HCT116 (cell line): ENCODE data around the gene PRRX2. TPM values are rescaled to one million over a fixed set of nuclear protein-coding genes. Genes with fewer than 3 reads are reported as not detected.

Experiments used
- ATAC-seq: fragments of 200-7000 bp; cut with Tn5 transposase; 2 replicates; pipeline ENCODE4 v1.9.1; 2020; ENCODE audit warnings: mild to moderate bottlenecking, moderate library complexity
- BruUV-seq: library from RNA; stranded (reverse); fragments of 400-500 nt; replicated peaks from 2 replicates; lab custom pipeline; 2021; lab: Mats Ljungman, UMichigan
- CTCF ChIA-PET: fragments of 300-600 bp; sonication (Branson Sonifier 250); formaldehyde crosslinking; loops from one replicate; lab custom pipeline; 2021; ENCODE audit warnings: antibody characterized with exemption; lab: Charles Lee
- POLR2A ChIA-PET: fragments of 300-600, 350-600 bp; sonication (Branson Sonifier 250); formaldehyde crosslinking; loops from one replicate; lab custom pipeline; 2021; ENCODE audit warnings: antibody characterized with exemption; lab: Charles Lee
- RAD21 ChIA-PET, 2 experiments: fragments of 300-600 bp; sonication (Branson Sonifier 250); formaldehyde crosslinking; loops; one replicate each; lab custom pipeline; 2023; ENCODE audit warnings: low total read pairs in 2 of 2; ENCODE audit not compliant: uncharacterized antibody in 2 of 2, unreplicated experiment in 2 of 2, low non-redundant PET in 1 of 2; lab: Charles Lee
- DNase-seq: peaks from one replicate; pipeline ENCODE4 v3.0.0-alpha.2; 2010; ENCODE audit warnings: low read depth, low spot score
- H2AFZ ChIP-seq: fragments of 200-600 bp; shearing (Covaris generic), sonication (generic); 2 replicates; pipeline ENCODE4 v1.6.1; 2017; ENCODE audit warnings: low read depth, mixed run types, mixed read lengths, antibody characterized with exemption, low read length; ENCODE audit not compliant: poor library complexity, severe bottlenecking
- H3K27ac ChIP-seq: 2 replicates; pipeline ENCODE4 v1.5.1; 2012; ENCODE audit warnings: low read depth, low read length
- H3K27me3 ChIP-seq: fragments of 200-600 bp; sonication (generic); 2 replicates; pipeline ENCODE4 v1.6.1; 2016; ENCODE audit warnings: mixed run types, low read length, mixed read lengths; ENCODE audit not compliant: insufficient read depth
- H3K36me3 ChIP-seq, 2 experiments: fragments of 200-500 bp in 1 of 2; fragments of 200-600 bp in 1 of 2; sonication (Bioruptor generic) in 1 of 2; sonication (generic) in 1 of 2; 2 replicates each; pipeline versions ENCODE4 v1.5.1 to v1.6.1; 2014 to 2016; ENCODE audit warnings: low read length in 2 of 2, inconsistent platforms in 1 of 2, mixed read lengths in 1 of 2, mixed run types in 1 of 2; ENCODE audit not compliant: insufficient read depth in 2 of 2, control insufficient read depth in 1 of 2
- H3K4me1 ChIP-seq, 2 experiments: fragments of 200-600 bp in 1 of 2; sonication (generic) in 1 of 2; 2 replicates each; pipeline versions ENCODE4 v1.5.1 to v1.6.1; 2012 to 2017; ENCODE audit warnings: low read length in 2 of 2, inconsistent platforms in 1 of 2, mild to moderate bottlenecking in 1 of 2, mixed read lengths in 1 of 2, mixed run types in 1 of 2, moderate library complexity in 1 of 2; ENCODE audit not compliant: insufficient read depth in 2 of 2, control insufficient read depth in 1 of 2
- H3K4me2 ChIP-seq: fragments of 200-600 bp; sonication (generic); 2 replicates; pipeline ENCODE4 v1.6.1; 2017; ENCODE audit warnings: mixed run types, low read length, mixed read lengths
- H3K4me3 ChIP-seq, 2 experiments: fragments of 200-600 bp in 1 of 2; sonication (generic) in 1 of 2; replicated peaks in 1 of 2; 2 replicates each; pipeline ENCODE4 v1.5.1; 2011 to 2016; ENCODE audit warnings: low read length in 2 of 2, control low read depth in 1 of 2, low read depth in 1 of 2, mild to moderate bottlenecking in 1 of 2, mixed read lengths in 1 of 2, mixed run types in 1 of 2
- H3K79me2 ChIP-seq: fragments of 200-600 bp; sonication (generic); 2 replicates; pipeline ENCODE4 v1.6.1; 2017; ENCODE audit warnings: mild to moderate bottlenecking, mixed run types, low read length, moderate library complexity, mixed read lengths; ENCODE audit not compliant: insufficient read depth
- H3K9ac ChIP-seq: fragments of 200-600 bp; sonication (generic); 2 replicates; pipeline ENCODE4 v1.6.1; 2016; ENCODE audit warnings: low read length, mixed read lengths
- H3K9me2 ChIP-seq: fragments of 200-600 bp; sonication (generic), shearing (Covaris generic); 2 replicates; pipeline ENCODE4 v1.6.1; 2017; ENCODE audit warnings: mixed run types, mild to moderate bottlenecking, moderate library complexity; ENCODE audit not compliant: insufficient read depth
- H3K9me3 ChIP-seq, 2 experiments: fragments of 200-500 bp in 1 of 2; fragments of 200-600 bp in 1 of 2; sonication (Bioruptor generic) in 1 of 2; sonication (generic) in 1 of 2; 2 replicates each; pipeline ENCODE4 v1.6.1; 2014 to 2017; ENCODE audit warnings: low read length in 2 of 2, mixed read lengths in 2 of 2, inconsistent platforms in 1 of 2, low read depth in 1 of 2, mild to moderate bottlenecking in 1 of 2, mixed run types in 1 of 2, moderate library complexity in 1 of 2; ENCODE audit not compliant: control insufficient read depth in 1 of 2, insufficient read depth in 1 of 2
- H4K20me1 ChIP-seq: fragments of 200-600 bp; sonication (generic), shearing (Covaris generic); 2 replicates; pipeline ENCODE4 v1.6.1; 2017; ENCODE audit warnings: mixed run types, mild to moderate bottlenecking, moderate library complexity; ENCODE audit not compliant: insufficient read depth
- CBX3 ChIP-seq: IDR thresholded peaks from 2 replicates; pipeline ENCODE4 v1.6.1; 2012; ENCODE audit warnings: low read depth
- CEBPB ChIP-seq: IDR thresholded peaks from 2 replicates; pipeline ENCODE4 v1.6.1; 2012; ENCODE audit warnings: low read depth
- EGR1 ChIP-seq: IDR thresholded peaks from 2 replicates; pipeline ENCODE4 v1.6.1; 2012; ENCODE audit warnings: low read depth
- ELF1 ChIP-seq: IDR thresholded peaks from 2 replicates; pipeline ENCODE4 v1.6.1; 2012; ENCODE audit warnings: low read depth, borderline replicate concordance
- EZH2phosphoT487 ChIP-seq: fragments of 200-600 bp; IDR thresholded peaks from 2 replicates; pipeline ENCODE4 v1.6.1; 2018; ENCODE audit warnings: antibody characterized with exemption, borderline replicate concordance
- FOSL1 ChIP-seq: IDR thresholded peaks from 2 replicates; pipeline ENCODE4 v1.6.1; 2012; ENCODE audit warnings: low read depth
- JUND ChIP-seq: IDR thresholded peaks from 2 replicates; pipeline ENCODE4 v1.6.1; 2012
- POLR2A ChIP-seq: IDR thresholded peaks from 2 replicates; pipeline ENCODE4 v1.7.0; 2011; ENCODE audit warnings: borderline replicate concordance; ENCODE audit not compliant: insufficient read depth, insufficient read length; ENCODE audit errors: extremely low read depth
- POLR2AphosphoS5 ChIP-seq: IDR thresholded peaks from 2 replicates; pipeline ENCODE4 v1.6.1; 2011; ENCODE audit warnings: mild to moderate bottlenecking, low read depth, low read length, moderate library complexity
- RAD21 ChIP-seq: IDR thresholded peaks from 2 replicates; pipeline ENCODE4 v1.6.1; 2012; ENCODE audit warnings: low read depth, mild to moderate bottlenecking
- SIN3A ChIP-seq: IDR thresholded peaks from 2 replicates; pipeline ENCODE4 v1.6.1; 2012; ENCODE audit warnings: low read depth
- TCF7L2 ChIP-seq: IDR thresholded peaks from 2 replicates; pipeline ENCODE4 v1.7.0; 2011; ENCODE audit warnings: borderline replicate concordance, inconsistent platforms; ENCODE audit not compliant: insufficient read depth, insufficient read length; ENCODE audit errors: extremely low read depth
- YY1 ChIP-seq: IDR thresholded peaks from 2 replicates; pipeline ENCODE4 v1.6.1; 2011; ENCODE audit warnings: low read length, low read depth, moderate library complexity, mild to moderate bottlenecking; ENCODE audit not compliant: insufficient replicate concordance; ENCODE audit errors: extremely low read depth
- ZFX ChIP-seq: fragments of 450-650 bp; IDR thresholded peaks from 2 replicates; pipeline ENCODE4 v1.6.1; 2017
- ZNF274 ChIP-seq: fragments of 200-500 bp; sonication (Bioruptor generic); IDR thresholded peaks from 2 replicates; pipeline ENCODE4 v1.6.1; 2014; ENCODE audit warnings: mild to moderate bottlenecking, low read depth, low read length, inconsistent platforms
- intact Hi-C: fragments of 100-400 bp; cut with micrococcal nuclease; formaldehyde crosslinking; loops from 2 replicates; pipeline ENCODE4 v1.10.0; 2022
- total RNA-seq: library from RNA; stranded (reverse); gene quantifications from one replicate; pipeline ENCODE4 v1.2.1, GENCODE V29; 2021; ENCODE audit not compliant: unreplicated experiment
- TF ChIP-seq, protein P1 (sequence below): IDR thresholded peaks from 2 replicates; pipeline ENCODE4 v1.6.1; 2011; ENCODE audit warnings: mild to moderate bottlenecking, low read length, moderate library complexity; ENCODE audit not compliant: insufficient replicate concordance; ENCODE audit errors: extremely low read depth
- TF ChIP-seq, protein P2 (sequence below): IDR thresholded peaks from 2 replicates; pipeline ENCODE4 v1.6.1; 2012; ENCODE audit warnings: low read depth

PRRX2 gene
- total RNA-seq, 1 experiment from 2014 or later, result 25.5 TPM

DNA sequence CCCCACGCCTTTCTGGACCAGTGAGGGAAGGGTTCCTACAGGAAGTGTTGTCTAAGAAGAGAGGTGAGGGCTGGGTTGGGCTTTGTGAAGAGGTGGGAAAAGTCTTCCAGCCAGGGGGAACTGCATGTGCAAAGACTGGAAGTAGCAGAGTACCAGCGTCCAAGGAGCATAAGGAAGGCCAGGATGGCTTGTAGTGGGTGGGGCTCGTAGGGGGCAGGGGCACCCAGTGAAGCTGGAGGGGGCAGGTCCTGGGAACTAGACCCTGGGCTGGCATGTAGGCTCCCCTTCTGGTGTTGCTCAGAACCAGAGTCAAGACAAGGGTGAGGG, 20.4 kb downstream of the PRRX2 start:
- POLR2A ChIA-PET, result no interaction called here
- Histone ChIP-seq H3K4me2 (peak overlapping the region; percentile 71), H3K9ac (peak overlapping the region; percentile 47)

More for the DNA sequence above, 20.4 kb downstream of the PRRX2 start:
- CTCF ChIA-PET, result interaction anchor here (1.2 kb wide), 1 partner anchor 104 kb away, joined by 3 read pairs; no protein-coding TSS in a partner anchor
- TF ChIP-seq POLR2A, result no peak
- no peak for TF ChIP-seq TCF7L2
- TF ChIP-seq ZNF274, result no peak
- TF ChIP-seq JUND, result no peak
- no peak for TF ChIP-seq ZFX
- no peak for TF ChIP-seq YY1
- TF ChIP-seq RAD21, result no peak
- no peak for TF ChIP-seq FOSL1
- TF ChIP-seq, protein P1, sequence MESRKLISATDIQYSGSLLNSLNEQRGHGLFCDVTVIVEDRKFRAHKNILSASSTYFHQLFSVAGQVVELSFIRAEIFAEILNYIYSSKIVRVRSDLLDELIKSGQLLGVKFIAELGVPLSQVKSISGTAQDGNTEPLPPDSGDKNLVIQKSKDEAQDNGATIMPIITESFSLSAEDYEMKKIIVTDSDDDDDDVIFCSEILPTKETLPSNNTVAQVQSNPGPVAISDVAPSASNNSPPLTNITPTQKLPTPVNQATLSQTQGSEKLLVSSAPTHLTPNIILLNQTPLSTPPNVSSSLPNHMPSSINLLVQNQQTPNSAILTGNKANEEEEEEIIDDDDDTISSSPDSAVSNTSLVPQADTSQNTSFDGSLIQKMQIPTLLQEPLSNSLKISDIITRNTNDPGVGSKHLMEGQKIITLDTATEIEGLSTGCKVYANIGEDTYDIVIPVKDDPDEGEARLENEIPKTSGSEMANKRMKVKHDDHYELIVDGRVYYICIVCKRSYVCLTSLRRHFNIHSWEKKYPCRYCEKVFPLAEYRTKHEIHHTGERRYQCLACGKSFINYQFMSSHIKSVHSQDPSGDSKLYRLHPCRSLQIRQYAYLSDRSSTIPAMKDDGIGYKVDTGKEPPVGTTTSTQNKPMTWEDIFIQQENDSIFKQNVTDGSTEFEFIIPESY, result no peak
- no peak for TF ChIP-seq ELF1
- TF ChIP-seq CEBPB, result no peak
- TF ChIP-seq, protein P2, sequence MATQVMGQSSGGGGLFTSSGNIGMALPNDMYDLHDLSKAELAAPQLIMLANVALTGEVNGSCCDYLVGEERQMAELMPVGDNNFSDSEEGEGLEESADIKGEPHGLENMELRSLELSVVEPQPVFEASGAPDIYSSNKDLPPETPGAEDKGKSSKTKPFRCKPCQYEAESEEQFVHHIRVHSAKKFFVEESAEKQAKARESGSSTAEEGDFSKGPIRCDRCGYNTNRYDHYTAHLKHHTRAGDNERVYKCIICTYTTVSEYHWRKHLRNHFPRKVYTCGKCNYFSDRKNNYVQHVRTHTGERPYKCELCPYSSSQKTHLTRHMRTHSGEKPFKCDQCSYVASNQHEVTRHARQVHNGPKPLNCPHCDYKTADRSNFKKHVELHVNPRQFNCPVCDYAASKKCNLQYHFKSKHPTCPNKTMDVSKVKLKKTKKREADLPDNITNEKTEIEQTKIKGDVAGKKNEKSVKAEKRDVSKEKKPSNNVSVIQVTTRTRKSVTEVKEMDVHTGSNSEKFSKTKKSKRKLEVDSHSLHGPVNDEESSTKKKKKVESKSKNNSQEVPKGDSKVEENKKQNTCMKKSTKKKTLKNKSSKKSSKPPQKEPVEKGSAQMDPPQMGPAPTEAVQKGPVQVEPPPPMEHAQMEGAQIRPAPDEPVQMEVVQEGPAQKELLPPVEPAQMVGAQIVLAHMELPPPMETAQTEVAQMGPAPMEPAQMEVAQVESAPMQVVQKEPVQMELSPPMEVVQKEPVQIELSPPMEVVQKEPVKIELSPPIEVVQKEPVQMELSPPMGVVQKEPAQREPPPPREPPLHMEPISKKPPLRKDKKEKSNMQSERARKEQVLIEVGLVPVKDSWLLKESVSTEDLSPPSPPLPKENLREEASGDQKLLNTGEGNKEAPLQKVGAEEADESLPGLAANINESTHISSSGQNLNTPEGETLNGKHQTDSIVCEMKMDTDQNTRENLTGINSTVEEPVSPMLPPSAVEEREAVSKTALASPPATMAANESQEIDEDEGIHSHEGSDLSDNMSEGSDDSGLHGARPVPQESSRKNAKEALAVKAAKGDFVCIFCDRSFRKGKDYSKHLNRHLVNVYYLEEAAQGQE, result no peak
- TF ChIP-seq POLR2AphosphoS5, result no peak
- TF ChIP-seq EZH2phosphoT487, result no peak
- no peak for TF ChIP-seq CBX3
- TF ChIP-seq SIN3A, result no peak
- TF ChIP-seq EGR1, result no peak
- TF ChIP-seq, all 23 proteins: peak for 0
- Histone ChIP-seq H4K20me1 (no peaks in the 10 kb centered on the region), H3K79me2 (no peaks in the 10 kb centered on the region), H3K9me3 (no peaks in the 10 kb centered on the region), H3K27ac (peak overlapping the region; percentile 36; the same call in 1 of the 2 replicates), H2AFZ (no peak overlapping the region), H3K4me3 (peak overlapping the region in 1 of 2 experiments; percentile 27; a peak in 1 of 4 replicates), H3K4me1 (peaks cover 18 to 53% of the 10 kb centered on the region in 2 experiments), H3K36me3 (no peaks in the 10 kb centered on the region), H3K27me3 (no peaks in the 10 kb centered on the region), H3K9me2 (no peaks in the 10 kb centered on the region)
- ATAC-seq (peak; percentile 8; the same call in 1 of the 2 replicates), DNase-seq (no peak)
- intact Hi-C loops, result no loop called here
- RAD21 ChIA-PET, result no interaction called here
- no TSS peak for BruUV-seq
